Bone marrow (tissue), 2 donors: ENCODE results near the gene TCF7.
A peak's percentile ranks its signal among the peaks of the same experiment; 100 is the strongest.

Experiments
- DNase-seq, 2 donors: peaks; one replicate each; lab custom pipeline; 2025; lab: John Stamatoyannopoulos, UW

TCF7 gene

DNA sequence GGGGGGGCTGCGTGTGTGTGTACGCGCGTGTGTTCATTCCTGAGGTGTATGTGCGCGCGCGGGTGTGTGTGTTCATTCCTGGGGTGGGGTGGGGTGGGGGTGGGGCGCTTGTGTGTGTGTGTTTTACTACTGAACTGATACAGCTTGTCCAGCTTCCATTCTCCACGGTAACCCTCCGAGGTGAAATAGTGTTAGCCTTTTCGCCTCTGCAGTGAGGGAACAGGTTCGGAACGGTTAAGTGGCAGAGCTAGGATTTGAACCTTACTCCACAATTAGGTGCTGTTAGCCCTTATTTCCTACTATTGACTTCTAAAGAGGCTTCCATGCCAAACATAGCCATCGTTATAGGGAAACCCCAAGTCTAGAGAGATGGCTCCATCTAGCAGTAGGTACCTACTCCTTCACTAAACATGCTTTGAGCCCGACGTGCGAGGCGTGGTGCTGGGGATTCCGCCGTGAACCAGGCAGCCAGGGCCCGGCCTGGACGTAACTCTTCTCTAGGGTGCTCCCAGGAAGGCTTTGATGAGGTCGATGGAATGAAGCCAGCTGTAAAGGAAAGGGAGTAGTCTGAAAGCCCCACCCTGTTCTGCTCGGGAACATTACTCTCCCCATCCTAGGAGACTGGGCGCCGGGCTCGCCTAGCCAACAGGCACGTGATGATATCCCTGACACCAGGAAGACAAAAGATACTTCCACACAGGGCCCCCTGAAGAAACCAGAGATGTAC is 63.1 kb downstream of the TCF7 start:
- DNase-seq = no peak

DNA sequence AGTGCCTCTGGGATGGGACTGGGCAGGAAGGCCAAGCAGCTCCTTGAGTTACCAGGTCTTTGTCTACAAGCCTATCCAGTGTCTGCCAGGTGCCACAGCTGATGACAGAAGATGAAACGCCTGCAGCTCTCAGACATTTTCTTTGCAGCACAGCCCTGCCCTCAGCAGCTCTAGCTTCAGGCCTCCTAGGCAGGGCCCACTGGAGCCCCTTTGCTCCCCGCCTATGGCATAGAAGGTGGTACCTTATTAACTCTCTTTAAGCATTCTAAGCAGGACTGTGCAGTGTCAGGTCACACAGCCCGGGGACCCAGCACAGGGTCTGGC is 63.6 kb downstream of the TCF7 start:
- no peak for DNase-seq

- no peak for DNase-seq
Observed at GRCh38 chr5:134183481-134183880, 69.0 kb downstream of the TCF7 start.

DNA sequence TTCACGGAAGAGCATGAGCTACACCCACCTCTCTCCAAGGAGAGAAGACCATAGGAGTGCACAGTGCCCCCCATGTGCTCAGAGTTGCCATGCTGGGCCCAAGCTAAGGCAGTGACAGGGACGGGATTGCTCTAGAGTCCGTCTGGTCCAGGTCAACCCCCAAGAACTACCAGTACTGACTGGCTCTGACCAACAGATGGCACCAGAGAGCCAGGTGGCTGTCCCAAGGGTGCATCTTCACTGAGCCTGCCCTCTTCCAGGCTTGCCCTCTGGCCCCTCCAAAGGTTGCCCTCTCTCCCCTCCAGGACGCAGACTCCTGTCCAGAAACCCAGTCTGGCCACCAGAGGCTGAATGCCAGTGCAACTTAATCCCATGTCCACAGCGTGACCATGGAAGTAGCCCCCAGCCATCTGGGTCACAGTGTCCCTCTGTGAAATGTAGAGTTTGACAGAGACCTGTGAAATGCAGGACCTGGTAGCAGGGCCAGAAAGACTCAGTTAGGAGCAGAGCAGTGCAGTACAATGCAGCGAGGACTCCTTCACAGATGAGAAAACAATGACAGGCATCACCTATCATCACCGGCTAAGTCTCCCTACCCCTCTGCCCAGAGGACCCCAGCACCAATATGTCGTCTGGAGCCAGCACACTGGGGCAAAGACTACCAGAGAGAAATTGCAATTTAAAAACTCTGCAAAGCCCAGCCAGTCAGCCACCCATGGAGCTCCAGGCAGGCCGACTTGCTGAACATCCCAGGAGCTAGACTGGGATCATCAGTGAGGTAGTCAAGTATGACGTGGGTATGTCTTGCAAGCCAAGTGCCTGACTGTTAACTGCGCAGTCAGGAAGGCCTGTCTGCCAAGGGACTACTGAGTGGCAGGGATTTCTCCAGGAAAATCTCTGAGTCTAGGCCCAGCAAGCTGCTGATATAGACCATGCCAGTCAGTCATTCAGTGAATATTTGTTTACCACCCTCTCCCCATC is 70.0 kb downstream of the TCF7 start:
- peak; percentile 39 to 68 for DNase-seq

DNA sequence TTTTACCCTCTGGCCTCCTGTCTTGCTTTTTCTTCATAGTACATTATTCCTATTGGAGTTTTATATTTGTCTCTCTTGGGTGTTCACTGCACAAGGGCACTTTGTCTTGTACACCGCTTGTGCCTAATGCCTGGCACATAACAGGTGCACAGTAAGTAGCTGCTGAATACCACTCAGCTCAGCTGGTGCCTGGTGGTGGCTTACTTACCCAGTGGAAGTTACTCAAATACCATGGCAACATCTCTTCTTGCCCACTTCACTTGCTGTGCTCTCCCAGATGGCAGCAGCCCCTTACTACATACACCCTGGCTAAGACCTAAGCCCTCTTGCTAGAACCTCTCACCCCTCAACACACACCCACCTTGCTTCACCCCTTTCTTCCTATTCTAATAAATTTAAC is 73.6 kb downstream of the TCF7 start:
- no peak for DNase-seq

- no peak for DNase-seq
Observed at GRCh38 chr5:134189031-134189430, 74.5 kb downstream of the TCF7 start.

GRCh38 chr5:134195666-134196065 is 81.2 kb downstream of the TCF7 start:
- DNase-seq = no peak
